ENCODE results near the gene CPNE2. TPM values are rescaled to one million over a fixed set of nuclear protein-coding genes. Genes with fewer than 3 reads are reported as not detected.

The CPNE2 gene
- polyA plus RNA-seq, 4 donors: 3.1 to 22.9 (median 11.5) TPM

DNA sequence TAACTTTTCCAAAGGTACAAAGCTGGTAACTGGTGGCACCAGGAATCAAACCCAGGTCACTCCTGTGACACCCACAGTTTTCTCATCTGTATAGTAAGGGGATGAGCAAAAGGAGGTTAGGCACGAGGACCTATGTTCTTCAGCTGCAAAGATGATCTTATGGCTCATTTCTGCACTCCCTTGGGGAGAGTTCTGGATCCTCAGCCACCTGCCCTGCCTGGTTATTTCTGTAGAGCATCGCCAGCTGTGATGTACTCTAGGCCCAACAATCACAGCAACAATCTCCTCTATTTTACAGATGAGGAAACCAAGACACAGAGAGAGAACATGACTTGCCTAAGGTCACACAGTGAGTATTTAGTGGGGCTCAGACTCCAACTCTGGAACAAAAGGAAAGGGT lies 5.4 kb upstream of the CPNE2 start:
- 71 to 86% (median 74%) methylated on average over 2 of the region's 2 CpGs for WGBS, 3 donors
- DNase-seq: no peak
- no peak overlapping the region for H3K27ac ChIP-seq (ENCODE audit: low read depth in 1 of 3, low read length in 2 of 3)

DNA sequence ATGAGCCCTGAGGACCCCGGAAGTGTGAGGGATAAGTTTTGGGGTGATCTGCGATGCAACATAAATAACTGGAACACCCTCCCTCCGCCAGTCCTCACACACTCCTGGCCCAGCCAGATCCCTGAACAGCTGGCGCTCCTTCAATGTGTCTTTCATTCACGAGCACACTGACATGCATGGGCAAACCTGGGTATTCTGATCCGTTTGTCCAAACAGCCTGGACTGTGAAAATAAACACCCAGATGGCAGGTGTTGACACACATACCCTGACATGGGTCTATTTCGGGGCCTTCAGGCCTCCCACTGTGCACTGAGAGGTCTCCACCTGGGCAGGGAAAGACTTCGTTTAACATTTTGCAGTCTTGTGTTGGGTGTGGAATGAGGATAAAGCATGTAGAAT lies 3.0 kb upstream of the CPNE2 start:
- H3K36me3 ChIP-seq (ENCODE audit: control insufficient read depth in 3 of 3, insufficient read depth in 2 of 3, low read depth in 1 of 3, low read length in 3 of 3): peaks cover 0 to 4% (median 0%) of the 10 kb centered on the region in 3 donors
- H3K4me3 ChIP-seq (ENCODE audit: low read depth in 1 of 3, low read length in 3 of 3): no peak overlapping the region
- no peak overlapping the region for H3K27ac ChIP-seq (ENCODE audit: low read depth in 1 of 3, low read length in 2 of 3)
- peaks cover 4 to 22% (median 4%) of the 10 kb centered on the region in 3 donors for H3K4me1 ChIP-seq (ENCODE audit: control insufficient read depth in 3 of 3, insufficient read depth in 2 of 3, low read depth in 1 of 3, low read length in 2 of 3)
- DNase-seq (no peak), FAIRE-seq (no peak)
- H3K27me3 ChIP-seq (ENCODE audit: control insufficient read depth in 3 of 3, insufficient read depth in 3 of 3, low read length in 3 of 3): no peaks in the 10 kb centered on the region
- WGBS, 3 donors: 79 to 83% (median 81%) methylated on average over 8 of the region's 8 CpGs
- H3K9me3 ChIP-seq (ENCODE audit: control insufficient read depth in 2 of 2, insufficient read depth in 1 of 2, low read depth in 1 of 2, low read length in 1 of 2): peaks cover 0 to 5% of the 10 kb centered on the region in 2 donors

More for the DNA sequence above, 5.4 kb upstream of the CPNE2 start:
- no peaks in the 10 kb centered on the region for H3K27me3 ChIP-seq (ENCODE audit: control insufficient read depth in 3 of 3, insufficient read depth in 3 of 3, low read length in 3 of 3)
- H3K4me1 ChIP-seq (ENCODE audit: control insufficient read depth in 3 of 3, insufficient read depth in 2 of 3, low read depth in 1 of 3, low read length in 2 of 3): peaks cover 0 to 16% (median 4%) of the 10 kb centered on the region in 3 donors
- H3K9me3 ChIP-seq (ENCODE audit: control insufficient read depth in 2 of 2, insufficient read depth in 1 of 2, low read depth in 1 of 2, low read length in 1 of 2): peaks cover 0 to 5% of the 10 kb centered on the region in 2 donors
- FAIRE-seq: no peak
- H3K4me3 ChIP-seq (ENCODE audit: low read depth in 1 of 3, low read length in 3 of 3): no peak overlapping the region
- H3K36me3 ChIP-seq (ENCODE audit: control insufficient read depth in 3 of 3, insufficient read depth in 2 of 3, low read depth in 1 of 3, low read length in 3 of 3): peaks cover 0 to 7% (median 0%) of the 10 kb centered on the region in 3 donors

DNA sequence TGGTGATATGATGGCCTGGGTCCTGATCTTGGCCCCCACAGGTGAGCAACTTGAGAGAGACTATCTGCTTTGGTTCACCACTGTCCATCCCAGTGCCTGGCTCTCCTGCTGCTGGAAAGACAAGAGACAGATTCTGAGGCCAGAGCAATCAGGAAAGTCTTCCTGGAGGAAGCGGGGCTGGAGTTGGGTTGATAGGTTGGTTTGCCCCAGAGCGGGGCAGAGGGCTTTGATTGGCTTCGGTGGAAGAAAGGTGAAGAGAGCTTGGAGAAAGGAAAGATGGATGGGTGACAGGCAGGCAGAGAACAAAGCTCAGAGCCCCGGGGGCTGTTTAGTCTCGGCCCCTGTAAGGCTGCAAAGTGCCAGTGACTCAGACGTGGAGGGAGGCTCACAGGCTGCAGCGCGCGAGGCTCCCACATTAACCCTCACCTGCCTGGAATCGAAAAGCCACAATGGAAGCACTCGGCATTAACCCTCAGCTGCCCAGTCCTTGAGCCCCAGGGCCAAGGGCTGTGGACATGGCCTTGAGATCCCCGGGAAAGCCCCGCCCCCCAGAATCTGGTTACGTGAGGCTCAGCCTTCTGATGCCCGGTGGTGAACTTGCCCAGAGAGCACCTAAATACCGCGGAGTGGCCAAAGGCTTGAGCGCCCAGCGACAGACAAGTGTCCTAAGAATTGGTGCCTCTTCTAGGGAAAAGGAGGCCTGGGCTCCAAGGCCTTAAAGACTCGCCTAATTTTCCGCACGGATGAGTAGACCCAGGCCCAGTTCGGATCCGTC lies 996 bp upstream of the CPNE2 start:
- H3K4me1 ChIP-seq (ENCODE audit: control insufficient read depth in 3 of 3, insufficient read depth in 2 of 3, low read depth in 1 of 3, low read length in 2 of 3): peaks cover 4 to 20% (median 4%) of the 10 kb centered on the region in 3 donors
- H3K4me3 ChIP-seq (ENCODE audit: low read depth in 1 of 3, low read length in 3 of 3): peak overlapping the region in 1 of 3 donors; percentile 53
- peak overlapping the region in 1 of 3 donors; percentile 27 for H3K27ac ChIP-seq (ENCODE audit: low read depth in 1 of 3, low read length in 2 of 3)
- peaks cover 0 to 5% of the 10 kb centered on the region in 2 donors for H3K9me3 ChIP-seq (ENCODE audit: control insufficient read depth in 2 of 2, insufficient read depth in 1 of 2, low read depth in 1 of 2, low read length in 1 of 2)
- H3K36me3 ChIP-seq (ENCODE audit: control insufficient read depth in 3 of 3, insufficient read depth in 2 of 3, low read depth in 1 of 3, low read length in 3 of 3): peaks cover 0 to 10% (median 0%) of the 10 kb centered on the region in 3 donors
- DNase-seq: peak in 1 of 2 donors; percentile 65
- 19 to 28% (median 21%) methylated on average over 24 of the region's 24 CpGs for WGBS, 3 donors
- H3K27me3 ChIP-seq (ENCODE audit: control insufficient read depth in 3 of 3, insufficient read depth in 3 of 3, low read length in 3 of 3): peaks cover 0 to 2% (median 0%) of the 10 kb centered on the region in 3 donors
- no peak for FAIRE-seq

DNA sequence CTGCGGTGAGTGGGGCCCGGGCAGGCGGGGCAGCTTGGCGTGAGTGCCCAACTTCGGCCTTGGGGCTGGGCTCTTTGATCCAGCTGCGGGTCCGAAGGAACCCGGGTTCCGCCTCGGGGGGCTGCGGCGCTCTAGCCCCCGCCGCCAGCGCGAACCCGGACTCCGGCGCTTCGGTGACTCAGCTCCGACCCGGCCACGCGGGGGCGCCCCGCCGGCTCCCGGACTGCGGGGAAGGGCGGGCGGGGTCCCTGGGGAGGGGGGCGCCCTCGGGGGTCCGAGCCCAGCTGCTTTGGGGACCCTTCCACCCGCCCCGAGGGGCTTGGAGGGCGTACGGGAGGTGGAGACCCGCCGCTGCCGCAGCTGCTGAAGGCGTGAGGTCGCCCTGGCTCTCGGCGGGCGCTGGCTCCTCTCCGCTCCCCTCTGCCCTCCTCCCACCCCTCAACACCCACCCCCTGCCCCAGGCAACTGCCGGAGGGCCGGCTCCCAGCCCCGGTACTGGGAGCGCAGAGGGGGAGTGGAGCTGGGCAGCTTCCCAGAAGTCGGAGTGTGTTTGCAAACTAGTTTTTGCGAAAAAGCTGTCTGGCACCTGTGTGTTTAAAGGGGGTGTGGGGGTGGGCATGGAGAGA lies 516 bp downstream of the CPNE2 start:
- peaks cover 0 to 10% (median 0%) of the 10 kb centered on the region in 3 donors for H3K36me3 ChIP-seq (ENCODE audit: control insufficient read depth in 3 of 3, insufficient read depth in 2 of 3, low read depth in 1 of 3, low read length in 3 of 3)
- peak overlapping the region in 1 of 3 donors; percentile 47 for H3K27ac ChIP-seq (ENCODE audit: low read depth in 1 of 3, low read length in 2 of 3)
- H3K27me3 ChIP-seq (ENCODE audit: control insufficient read depth in 3 of 3, insufficient read depth in 3 of 3, low read length in 3 of 3): peaks cover 0 to 2% (median 0%) of the 10 kb centered on the region in 3 donors
- H3K4me1 ChIP-seq (ENCODE audit: control insufficient read depth in 3 of 3, insufficient read depth in 2 of 3, low read depth in 1 of 3, low read length in 2 of 3): peaks cover 4 to 20% (median 4%) of the 10 kb centered on the region in 3 donors
- peaks cover 0 to 5% of the 10 kb centered on the region in 2 donors for H3K9me3 ChIP-seq (ENCODE audit: control insufficient read depth in 2 of 2, insufficient read depth in 1 of 2, low read depth in 1 of 2, low read length in 1 of 2)
- DNase-seq (peak; percentile 29 to 73), FAIRE-seq (no peak)
- WGBS, 3 donors: 0 to 1% (median 0%) methylated on average over 25 to 53 of the region's 53 CpGs
- H3K4me3 ChIP-seq (ENCODE audit: low read depth in 1 of 3, low read length in 3 of 3): peak overlapping the region; percentile 45 to 74 (median 72)

DNA sequence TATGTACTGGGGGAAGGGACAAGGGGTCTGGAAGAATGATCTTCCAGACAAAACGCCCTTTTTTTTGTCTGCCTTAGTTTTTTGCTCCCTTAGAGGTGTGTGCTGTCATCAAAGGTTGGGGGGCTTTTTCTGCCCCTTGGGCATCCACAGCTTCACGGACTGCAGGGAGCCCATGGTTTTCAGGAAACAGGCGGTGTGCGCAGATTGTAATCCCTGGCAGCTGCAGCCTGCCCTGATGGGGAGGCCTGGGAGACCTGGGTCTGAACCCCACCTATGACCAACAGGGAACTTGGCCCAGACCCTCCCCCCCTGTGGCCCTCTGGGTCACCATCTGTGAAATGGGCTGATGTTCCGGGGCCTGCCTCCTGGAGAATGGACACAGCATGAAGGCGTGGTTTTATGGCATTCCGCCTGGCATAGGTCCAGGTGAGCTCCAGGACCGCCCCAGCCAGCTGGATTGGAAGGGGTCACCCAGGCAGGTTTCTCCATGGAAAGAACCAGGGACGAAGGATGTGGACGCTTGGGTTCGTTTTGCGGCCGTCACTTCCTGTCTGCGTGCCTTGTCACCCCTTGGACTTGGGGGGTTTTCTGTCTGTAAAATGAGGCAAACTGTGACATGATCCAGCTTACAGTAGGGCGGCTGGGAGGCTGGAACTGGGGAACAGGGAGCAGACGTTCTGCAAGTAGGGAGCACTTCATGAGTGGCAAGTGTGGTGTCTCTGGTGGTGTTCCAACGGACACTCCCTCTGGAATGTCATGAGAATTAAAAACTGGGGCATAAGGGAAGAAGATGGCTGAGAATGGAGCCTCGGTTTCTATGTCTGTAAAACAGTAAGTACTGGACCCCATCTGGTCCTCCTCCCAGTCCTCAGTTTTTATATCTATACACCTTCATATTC lies 1.5 kb downstream of the CPNE2 start:
- peaks cover 0 to 5% of the 10 kb centered on the region in 2 donors for H3K9me3 ChIP-seq (ENCODE audit: control insufficient read depth in 2 of 2, insufficient read depth in 1 of 2, low read depth in 1 of 2, low read length in 1 of 2)
- H3K27me3 ChIP-seq (ENCODE audit: control insufficient read depth in 3 of 3, insufficient read depth in 3 of 3, low read length in 3 of 3): peaks cover 0 to 2% (median 0%) of the 10 kb centered on the region in 3 donors
- H3K4me1 ChIP-seq (ENCODE audit: control insufficient read depth in 3 of 3, insufficient read depth in 2 of 3, low read depth in 1 of 3, low read length in 2 of 3): peaks cover 4 to 20% (median 4%) of the 10 kb centered on the region in 3 donors
- 60 to 66% (median 66%) methylated on average over 18 of the region's 18 CpGs for whole genome bisulfite sequencing, 3 donors
- peak overlapping the region in 2 of 3 donors; percentile 45 to 74 for H3K4me3 ChIP-seq (ENCODE audit: low read depth in 1 of 3, low read length in 3 of 3)
- peaks cover 0 to 10% (median 0%) of the 10 kb centered on the region in 3 donors for H3K36me3 ChIP-seq (ENCODE audit: control insufficient read depth in 3 of 3, insufficient read depth in 2 of 3, low read depth in 1 of 3, low read length in 3 of 3)
- FAIRE-seq: no peak
- no peak overlapping the region for H3K27ac ChIP-seq (ENCODE audit: low read depth in 1 of 3, low read length in 2 of 3)
- peak; percentile 30 to 43 for DNase-seq

DNA sequence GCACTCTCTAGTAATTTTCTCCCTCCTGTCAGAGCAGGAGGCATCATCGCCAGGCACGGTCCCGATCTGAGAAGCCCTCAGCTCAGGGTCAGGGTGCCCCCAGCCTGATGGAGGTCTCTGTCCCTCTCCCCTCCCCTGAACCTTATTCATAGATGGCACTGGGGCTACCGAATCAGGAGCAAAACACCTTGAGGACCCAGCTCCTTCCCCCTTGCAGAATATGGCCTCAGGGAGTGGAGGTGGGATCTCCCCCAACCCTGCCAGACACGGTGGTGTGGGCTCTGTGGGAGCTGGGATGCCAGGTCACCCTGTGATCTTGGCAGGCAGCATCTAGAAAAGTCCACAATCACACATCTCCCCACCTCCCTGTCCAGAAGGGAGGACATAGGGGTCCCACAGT lies 2.5 kb downstream of the CPNE2 start:
- 74 to 87% (median 84%) methylated on average over 5 of the region's 5 CpGs for WGBS, 3 donors
- Histone ChIP-seq H3K27ac (ENCODE audit: low read depth in 1 of 3, low read length in 2 of 3) (no peak overlapping the region), H3K9me3 (ENCODE audit: control insufficient read depth in 2 of 2, insufficient read depth in 1 of 2, low read depth in 1 of 2, low read length in 1 of 2) (peaks cover 0 to 5% of the 10 kb centered on the region in 2 donors), H3K4me3 (ENCODE audit: low read depth in 1 of 3, low read length in 3 of 3) (no peak overlapping the region), H3K27me3 (ENCODE audit: control insufficient read depth in 3 of 3, insufficient read depth in 3 of 3, low read length in 3 of 3) (peaks cover 0 to 2% (median 0%) of the 10 kb centered on the region in 3 donors), H3K36me3 (ENCODE audit: control insufficient read depth in 3 of 3, insufficient read depth in 2 of 3, low read depth in 1 of 3, low read length in 3 of 3) (peaks cover 0 to 10% (median 0%) of the 10 kb centered on the region in 3 donors), H3K4me1 (ENCODE audit: control insufficient read depth in 3 of 3, insufficient read depth in 2 of 3, low read depth in 1 of 3, low read length in 2 of 3) (peaks cover 4 to 20% (median 4%) of the 10 kb centered on the region in 3 donors)
- DNase-seq (no peak), FAIRE-seq (no peak)

DNA sequence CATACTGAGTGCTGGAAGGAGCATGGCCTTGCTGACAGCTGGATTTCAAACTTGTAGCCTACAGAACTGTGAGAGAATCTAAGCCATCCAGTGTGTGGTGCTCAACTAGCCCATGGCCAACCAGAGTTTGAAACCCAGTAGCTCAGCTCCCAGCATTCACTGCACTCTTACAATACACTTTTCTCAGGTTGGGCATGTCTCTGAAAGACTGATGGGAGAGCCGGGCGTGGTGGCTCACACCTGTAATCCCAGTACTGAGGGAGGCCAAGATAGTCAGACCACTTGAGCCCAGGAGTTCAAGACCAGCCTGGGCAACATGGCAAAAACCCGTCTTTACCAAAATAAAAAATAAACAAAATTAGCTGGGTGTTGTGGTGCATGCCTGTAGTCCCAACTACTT lies 3.8 kb downstream of the CPNE2 start:
- no peak for FAIRE-seq
- H3K9me3 ChIP-seq (ENCODE audit: control insufficient read depth in 2 of 2, insufficient read depth in 1 of 2, low read depth in 1 of 2, low read length in 1 of 2): peaks cover 0 to under 1% of the 10 kb centered on the region in 2 donors
- peaks cover 0 to 2% (median 0%) of the 10 kb centered on the region in 3 donors for H3K27me3 ChIP-seq (ENCODE audit: control insufficient read depth in 3 of 3, insufficient read depth in 3 of 3, low read length in 3 of 3)
- no peak overlapping the region for H3K27ac ChIP-seq (ENCODE audit: low read depth in 1 of 3, low read length in 2 of 3)
- H3K4me3 ChIP-seq (ENCODE audit: low read depth in 1 of 3, low read length in 3 of 3): no peak overlapping the region
- peaks cover 2 to 19% (median 4%) of the 10 kb centered on the region in 3 donors for H3K4me1 ChIP-seq (ENCODE audit: control insufficient read depth in 3 of 3, insufficient read depth in 2 of 3, low read depth in 1 of 3, low read length in 2 of 3)
- H3K36me3 ChIP-seq (ENCODE audit: control insufficient read depth in 3 of 3, insufficient read depth in 2 of 3, low read depth in 1 of 3, low read length in 3 of 3): peaks cover 0 to 10% (median 0%) of the 10 kb centered on the region in 3 donors
- 90 to 96% (median 92%) methylated on average over 3 of the region's 3 CpGs for WGBS, 3 donors
- DNase-seq: no peak
